Activated CD8-positive, alpha-beta memory T cell treated with anti-CD3 and anti-CD28 coated beads for 1 hour (primary cell): Measurements from ENCODE around the gene SLC7A7.
A peak's percentile ranks its signal among the peaks of the same experiment; 100 is the strongest.
"Not testable (repeated sequence)": the region's sequence is repeated elsewhere in the genome, so short reads cannot be mapped to it uniquely, and the experiment has no call there.

Experiments
- DNase-seq, 2 donors: peaks; one replicate each; pipeline ENCODE4 v3.0.0-alpha.2; 2020; ENCODE audit warnings: low read depth in 1 of 2; ENCODE audit errors: extremely low read depth in 1 of 2

The SLC7A7 gene

GRCh38 chr14:22794551-22794951 is 20.7 kb downstream of the SLC7A7 start:
- no peak for DNase-seq

GRCh38 chr14:22793976-22794375 is 21.3 kb downstream of the SLC7A7 start:
- no peak for DNase-seq

- DNase-seq = not testable (repeated sequence)
Observed at GRCh38 chr14:22793550-22793949, 21.7 kb downstream of the SLC7A7 start.

DNA sequence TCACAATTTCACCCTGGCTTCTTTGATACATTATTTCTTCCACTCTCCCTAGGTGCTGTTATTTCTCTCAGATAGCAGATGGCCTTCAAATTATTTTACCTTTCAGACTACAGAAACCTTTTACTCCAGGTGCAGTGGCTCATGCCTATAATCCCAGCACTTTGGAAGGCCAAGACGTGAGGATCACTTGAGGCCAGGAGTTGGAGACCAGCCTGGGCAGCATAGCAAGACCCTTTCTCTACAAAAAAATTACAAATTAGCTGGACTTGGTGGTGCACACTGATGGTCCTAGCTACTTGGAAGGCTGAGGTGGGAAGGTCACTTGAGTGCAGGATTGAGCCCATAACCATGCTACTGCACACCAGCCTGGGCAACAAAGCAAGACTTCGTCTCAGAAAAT is 23.1 kb downstream of the SLC7A7 start:
- no peak for DNase-seq

GRCh38 chr14:22791301-22791700 is 23.9 kb downstream of the SLC7A7 start:
- no peak for DNase-seq

DNA sequence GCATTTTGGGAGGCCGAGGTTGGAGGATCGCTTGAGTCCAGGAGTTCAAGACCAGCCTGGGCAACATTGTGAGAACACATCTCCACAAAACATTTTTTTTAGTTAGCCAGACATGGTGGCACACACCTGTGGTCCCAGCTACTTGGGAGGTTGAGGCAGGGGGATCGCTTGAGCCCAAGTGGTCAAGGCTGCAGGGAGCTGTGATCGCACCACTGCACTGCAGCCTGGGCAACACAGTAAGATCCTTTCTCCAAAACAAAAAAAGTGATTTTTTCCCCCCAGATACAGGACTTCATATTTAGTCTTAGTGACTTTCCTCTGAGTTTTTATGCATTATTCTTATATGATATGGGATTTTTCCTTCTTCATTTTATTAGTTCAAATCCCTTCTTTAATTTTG is 28.6 kb downstream of the SLC7A7 start:
- no peak for DNase-seq

GRCh38 chr14:22781301-22781991 is 33.8 kb downstream of the SLC7A7 start:
- no peak for DNase-seq

- DNase-seq = no peak
Observed at GRCh38 chr14:22780941-22781300, 34.3 kb downstream of the SLC7A7 start.

DNA sequence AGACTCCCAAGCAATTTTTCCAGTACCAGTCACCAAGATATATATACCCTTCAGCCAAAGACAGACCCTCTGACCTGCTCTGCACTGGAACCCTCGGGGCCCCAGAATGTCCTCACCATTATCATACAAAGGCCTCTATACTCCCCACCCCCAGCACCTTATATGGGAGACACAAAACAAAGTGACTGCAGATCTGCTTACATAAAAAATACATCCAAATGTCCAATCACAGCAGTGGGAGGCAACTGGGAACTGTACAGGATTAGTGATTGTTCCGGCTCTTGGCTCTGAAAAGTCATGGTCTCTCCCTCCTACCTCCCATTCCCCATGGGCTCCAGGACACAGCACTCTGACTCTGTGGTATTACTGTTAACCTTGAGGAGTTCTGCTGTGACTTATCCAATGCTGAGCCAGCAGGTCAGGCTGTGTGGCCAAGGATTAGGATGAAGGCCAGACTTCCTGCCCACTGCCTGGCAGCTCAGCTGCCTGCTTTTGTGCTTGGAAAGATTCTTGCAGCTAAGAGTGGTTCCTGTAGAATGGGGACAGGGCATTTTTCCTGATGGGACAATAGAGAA is 35.0 kb downstream of the SLC7A7 start:
- no peak for DNase-seq

DNA sequence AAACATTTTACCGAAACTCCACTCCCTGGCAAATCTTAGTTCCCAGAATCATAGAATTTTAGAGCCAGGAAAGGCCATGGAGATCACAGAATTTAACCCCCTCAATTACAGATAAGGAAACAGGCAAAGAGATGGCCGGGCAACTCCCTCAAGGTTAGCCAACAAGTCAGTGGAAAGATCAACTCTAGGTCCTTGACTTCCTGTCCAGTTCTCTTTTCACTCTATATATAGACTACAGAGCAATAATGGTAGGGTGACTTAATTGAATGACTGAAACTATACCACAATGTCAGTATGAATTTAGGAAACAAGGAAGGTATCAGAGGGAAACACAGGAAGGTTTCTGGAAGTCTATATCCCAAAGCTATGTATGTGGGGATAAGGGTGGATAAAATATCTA is 37.2 kb downstream of the SLC7A7 start:
- no peak for DNase-seq

GRCh38 chr14:22776849-22777248 is 38.4 kb downstream of the SLC7A7 start:
- DNase-seq = not testable (repeated sequence)

DNA sequence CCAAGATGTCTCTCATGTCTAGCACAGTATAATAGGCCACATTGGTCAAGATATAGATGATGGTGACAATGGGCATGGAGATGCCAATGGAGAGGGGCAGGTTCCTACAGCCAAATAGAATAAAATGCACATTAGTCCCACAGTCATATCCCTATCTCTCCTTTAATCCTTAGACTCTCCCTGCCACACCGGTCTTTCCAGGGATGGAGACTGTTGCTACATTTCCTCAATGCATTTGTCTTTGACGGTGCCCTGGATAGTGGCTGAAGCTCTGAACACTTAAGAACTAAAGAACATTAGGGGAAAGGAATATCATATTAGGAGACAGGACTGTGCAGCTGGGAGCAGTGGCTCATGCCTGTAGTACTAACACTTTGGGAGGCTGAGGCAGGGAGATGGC is 39.0 kb downstream of the SLC7A7 start:
- no peak for DNase-seq

- DNase-seq = no peak
Observed at GRCh38 chr14:22774011-22774706, 41.1 kb downstream of the SLC7A7 start.

GRCh38 chr14:22773162-22774010 is 41.8 kb downstream of the SLC7A7 start:
- DNase-seq = no peak

GRCh38 chr14:22772725-22773124 is 42.5 kb downstream of the SLC7A7 start:
- no peak for DNase-seq

DNA sequence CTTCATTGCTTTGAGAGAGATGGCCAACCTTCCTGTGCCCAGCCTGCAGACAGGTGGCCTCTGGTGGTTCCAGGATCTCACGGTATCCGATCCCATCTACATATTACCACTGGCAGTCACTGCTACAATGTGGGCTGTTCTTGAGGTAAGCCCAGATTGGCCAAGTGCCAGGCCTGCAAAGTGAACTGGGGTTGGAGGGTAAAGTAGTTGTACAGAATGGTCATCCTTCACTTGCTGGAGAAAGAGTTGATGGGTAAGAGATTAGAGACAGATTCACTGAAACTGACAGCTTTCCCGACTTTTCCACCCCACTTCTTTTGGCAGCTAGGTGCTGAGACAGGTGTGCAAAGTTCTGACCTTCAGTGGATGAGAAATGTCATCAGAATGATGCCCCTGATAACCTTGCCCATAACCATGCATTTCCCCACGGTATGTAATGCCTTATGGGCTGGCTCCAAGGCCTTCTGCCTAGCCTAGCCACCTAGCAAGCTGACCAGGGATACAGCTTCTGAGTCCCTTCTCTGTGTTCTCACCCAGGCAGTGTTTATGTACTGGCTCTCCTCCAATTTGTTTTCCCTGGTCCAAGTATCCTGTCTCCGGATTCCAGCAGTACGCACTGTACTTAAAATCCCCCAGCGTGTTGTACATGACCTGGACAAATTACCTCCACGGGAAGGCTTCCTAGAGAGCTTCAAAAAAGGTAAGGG is 44.6 kb downstream of the SLC7A7 start:
- DNase-seq = no peak

GRCh38 chr14:22769369-22769768 is 45.9 kb downstream of the SLC7A7 start:
- no peak for DNase-seq

DNA sequence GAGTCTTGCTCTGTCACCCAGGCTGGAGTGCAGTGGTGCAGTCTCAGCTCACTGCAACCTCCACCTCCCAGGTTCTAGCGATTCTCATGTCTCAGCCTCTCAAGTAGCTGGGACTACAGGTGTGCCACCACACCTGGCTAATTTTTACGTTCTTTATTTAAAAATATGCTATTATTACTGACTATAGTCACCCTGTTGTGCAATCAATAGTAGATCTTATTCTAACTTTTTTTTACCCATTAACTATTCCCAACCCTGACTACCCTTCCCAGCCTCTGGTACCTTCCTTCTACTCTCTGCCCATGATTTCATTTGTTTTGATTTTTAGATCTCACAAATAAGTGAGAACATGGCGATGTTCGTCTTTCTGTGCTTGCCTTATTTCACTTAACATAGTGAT is 46.3 kb downstream of the SLC7A7 start:
- no peak for DNase-seq

GRCh38 chr14:22767323-22767589 is 48.0 kb downstream of the SLC7A7 start:
- no peak for DNase-seq

GRCh38 chr14:22766457-22767322 is 48.5 kb downstream of the SLC7A7 start, which contains the start of gene OXA1L:
TSS of gene OXA1L (plus strand) at chr14:22766688. CDS start at chr14:22766702, 14 bp downstream.
- peak; percentile 89 to 95 for DNase-seq
